22Rv1 (cell line): ENCODE results near the gene UNC5B.

Experiments used
- H3K27ac ChIP-seq: fragments of 450-650 bp; 2 replicates; pipeline ENCODE4 v1.5.1; 2017
- ZFX ChIP-seq: fragments of 450-650 bp; IDR thresholded peaks from 2 replicates; pipeline ENCODE4 v1.6.1; 2017; ENCODE audit warnings: antibody characterized with exemption, borderline replicate concordance
- TF ChIP-seq, protein P1 (sequence below): fragments of 450-650 bp; IDR thresholded peaks from 2 replicates; pipeline ENCODE4 v1.5.1; 2017; ENCODE audit warnings: mild to moderate bottlenecking

The UNC5B gene

DNA sequence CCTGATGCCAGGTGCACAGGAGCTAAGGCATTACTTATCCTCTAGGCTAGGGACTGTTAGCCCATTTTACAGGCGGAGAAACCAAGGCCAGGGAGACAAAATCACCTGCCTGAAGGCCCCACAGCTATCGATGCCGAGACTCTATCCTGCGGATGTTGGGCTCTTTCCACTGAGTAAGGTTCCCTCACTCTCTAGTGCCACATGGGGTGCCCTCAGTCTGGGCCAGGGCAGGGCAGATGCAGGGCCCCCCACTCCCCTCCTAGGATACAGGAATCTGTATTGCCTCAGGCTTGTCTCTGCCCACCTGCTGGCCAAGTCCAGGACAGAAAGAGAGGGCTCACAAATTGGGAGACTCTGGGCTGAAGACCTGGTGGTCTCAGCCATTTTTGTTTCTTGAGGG is 45.7 kb downstream of the UNC5B start:
- H3K27ac ChIP-seq: no peak overlapping the region
- no peak for TF ChIP-seq ZFX
- TF ChIP-seq, protein P1, sequence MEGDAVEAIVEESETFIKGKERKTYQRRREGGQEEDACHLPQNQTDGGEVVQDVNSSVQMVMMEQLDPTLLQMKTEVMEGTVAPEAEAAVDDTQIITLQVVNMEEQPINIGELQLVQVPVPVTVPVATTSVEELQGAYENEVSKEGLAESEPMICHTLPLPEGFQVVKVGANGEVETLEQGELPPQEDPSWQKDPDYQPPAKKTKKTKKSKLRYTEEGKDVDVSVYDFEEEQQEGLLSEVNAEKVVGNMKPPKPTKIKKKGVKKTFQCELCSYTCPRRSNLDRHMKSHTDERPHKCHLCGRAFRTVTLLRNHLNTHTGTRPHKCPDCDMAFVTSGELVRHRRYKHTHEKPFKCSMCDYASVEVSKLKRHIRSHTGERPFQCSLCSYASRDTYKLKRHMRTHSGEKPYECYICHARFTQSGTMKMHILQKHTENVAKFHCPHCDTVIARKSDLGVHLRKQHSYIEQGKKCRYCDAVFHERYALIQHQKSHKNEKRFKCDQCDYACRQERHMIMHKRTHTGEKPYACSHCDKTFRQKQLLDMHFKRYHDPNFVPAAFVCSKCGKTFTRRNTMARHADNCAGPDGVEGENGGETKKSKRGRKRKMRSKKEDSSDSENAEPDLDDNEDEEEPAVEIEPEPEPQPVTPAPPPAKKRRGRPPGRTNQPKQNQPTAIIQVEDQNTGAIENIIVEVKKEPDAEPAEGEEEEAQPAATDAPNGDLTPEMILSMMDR: no peak

DNA sequence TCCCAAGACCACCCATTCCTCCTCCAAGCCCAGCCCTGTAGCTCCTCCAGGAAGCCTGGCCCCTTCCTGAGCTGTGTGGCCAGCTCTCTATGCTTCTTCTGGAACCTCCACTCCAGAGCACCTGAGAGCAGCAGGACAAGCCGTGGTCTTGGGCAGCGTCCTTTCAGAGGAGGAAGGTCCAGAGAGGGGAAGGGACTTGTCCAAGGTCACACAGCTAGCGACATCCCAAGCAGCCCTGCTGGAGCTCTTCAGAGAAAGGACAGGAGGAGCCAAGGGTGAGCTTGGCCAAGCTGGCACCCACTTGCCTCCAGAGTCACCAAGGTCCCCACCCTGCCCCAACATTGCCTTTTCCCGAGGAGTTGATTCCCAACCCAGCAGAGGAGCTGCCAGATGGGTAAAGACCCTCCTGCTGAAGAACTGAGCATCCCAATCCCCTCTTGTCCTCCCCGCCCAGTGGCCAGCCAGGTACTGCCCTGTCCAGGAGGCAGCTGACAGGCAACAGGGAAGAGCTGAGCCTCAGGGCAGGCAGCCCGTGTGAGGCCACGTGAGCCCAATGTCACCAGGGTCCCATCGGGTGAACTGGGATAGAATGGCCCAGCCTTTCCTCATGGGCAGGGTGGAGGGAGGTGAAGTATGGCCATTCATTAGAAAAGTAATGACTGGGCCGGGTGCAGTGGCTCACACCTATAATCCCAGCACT is 46.2 kb downstream of the UNC5B start:
- TF ChIP-seq ZFX: no peak
- TF ChIP-seq, protein P1: no peak
- H3K27ac ChIP-seq: no peak overlapping the region

DNA sequence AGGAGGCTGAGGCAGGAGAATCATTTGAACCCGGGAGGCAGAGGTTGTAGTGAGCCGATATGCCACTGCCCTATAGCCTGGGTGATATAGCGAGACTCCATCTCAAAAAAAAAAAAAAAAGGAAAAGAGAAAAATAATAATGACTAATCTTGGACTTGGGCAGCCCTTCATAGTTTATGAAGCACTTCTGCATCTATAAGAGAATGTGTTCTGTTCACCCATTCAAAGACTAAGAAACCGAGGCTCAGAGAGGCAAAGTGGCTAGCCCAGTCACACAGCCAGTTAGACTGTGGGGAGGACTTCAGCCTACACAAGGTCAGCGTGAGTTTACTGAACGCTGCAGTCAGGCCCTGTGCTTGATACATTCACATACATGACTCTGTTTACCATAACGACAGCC is 46.9 kb downstream of the UNC5B start:
- TF ChIP-seq ZFX: no peak
- TF ChIP-seq, protein P1: no peak
- H3K27ac ChIP-seq: no peak overlapping the region

DNA sequence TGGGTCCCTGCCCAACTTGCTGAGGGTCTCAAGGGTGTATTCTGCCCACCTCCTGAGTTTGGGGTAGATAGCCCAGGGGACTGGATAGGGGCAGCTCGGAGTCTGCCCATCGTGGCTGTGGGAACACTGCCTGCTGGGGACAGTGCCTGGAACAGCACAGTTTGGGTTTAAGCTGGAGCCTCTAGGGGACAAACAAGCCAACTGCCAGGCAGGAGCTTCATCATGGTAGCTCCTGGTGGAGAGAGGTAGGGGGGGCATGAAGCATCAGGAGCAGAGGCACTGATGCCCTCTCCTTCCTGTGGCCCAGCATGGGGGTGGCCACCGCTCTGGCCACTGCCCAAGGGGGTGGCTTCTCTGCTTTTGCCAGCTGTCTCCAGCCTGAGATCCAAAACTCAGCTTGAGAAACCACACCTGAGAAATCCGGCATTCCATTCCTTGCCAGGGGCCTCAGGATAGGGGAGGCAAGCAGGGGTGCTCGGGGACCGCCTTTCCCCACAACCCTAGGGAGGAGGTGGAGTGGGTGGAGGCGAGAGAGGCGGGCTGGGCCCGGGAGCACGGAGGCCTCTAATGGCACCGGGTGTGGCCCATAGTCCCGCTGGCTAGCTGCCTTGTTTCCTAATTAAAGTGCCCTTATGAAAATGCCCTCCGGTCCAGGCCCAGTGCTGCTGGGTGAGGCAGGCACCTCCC is 47.6 kb downstream of the UNC5B start:
- H3K27ac ChIP-seq: no peak overlapping the region
- TF ChIP-seq ZFX: no peak
- TF ChIP-seq, protein P1: no peak

DNA sequence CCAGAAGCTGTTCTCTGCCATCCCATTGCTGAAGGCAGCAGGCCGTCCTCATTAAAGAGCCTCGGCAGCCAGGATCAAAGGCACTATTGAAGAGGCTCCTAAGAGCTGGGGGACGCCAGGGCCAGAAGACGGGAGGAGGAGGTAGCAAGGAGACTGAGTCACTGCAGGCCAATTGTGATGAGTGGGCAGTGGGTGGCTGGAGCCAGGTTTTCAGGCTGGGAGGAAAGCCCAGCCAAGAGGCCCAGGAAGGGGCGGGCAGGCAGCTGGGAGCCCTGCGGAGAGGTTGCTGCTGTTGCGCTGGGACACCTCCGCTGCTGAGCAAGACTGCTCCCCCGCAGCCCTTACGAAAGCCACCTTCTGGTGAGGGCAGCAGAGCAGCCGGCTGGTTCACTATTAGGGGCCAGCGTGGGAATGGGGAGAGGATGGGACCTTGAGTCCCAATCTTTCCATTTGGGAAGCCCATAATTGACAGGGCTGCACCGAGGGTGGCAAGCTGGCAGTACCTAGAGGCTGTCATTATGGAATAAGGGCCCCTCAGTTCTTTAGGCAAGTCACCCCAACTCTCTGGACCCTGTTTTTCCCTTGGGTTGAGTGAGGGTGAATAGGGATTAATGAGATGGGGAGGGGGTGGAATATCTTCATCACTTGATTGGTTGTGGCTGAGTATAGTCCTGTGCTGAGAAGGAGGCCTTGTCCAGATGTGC is 48.4 kb downstream of the UNC5B start:
- H3K27ac ChIP-seq: no peak overlapping the region
- no peak for TF ChIP-seq ZFX
- TF ChIP-seq, protein P1: no peak

DNA sequence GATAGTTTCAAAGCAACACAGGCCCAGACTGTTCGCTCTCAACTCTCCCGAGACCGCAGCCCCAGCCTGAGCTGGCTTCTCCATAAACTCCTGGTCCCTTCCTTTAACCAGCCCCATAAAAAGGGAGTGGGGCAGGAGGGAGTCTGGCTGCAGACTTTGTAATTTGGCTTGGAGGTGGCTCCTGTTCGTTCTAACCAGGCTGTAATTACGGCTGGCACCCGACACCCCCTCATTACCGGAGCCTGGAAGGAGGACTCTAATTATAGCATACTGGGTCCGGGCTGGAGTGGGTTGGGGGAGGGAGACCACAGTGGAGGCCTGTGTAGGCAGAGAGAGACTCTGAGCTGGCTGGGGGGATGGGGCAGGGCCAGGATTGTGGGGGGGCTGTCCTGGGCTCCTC is 49.7 kb downstream of the UNC5B start:
- TF ChIP-seq ZFX: no peak
- TF ChIP-seq, protein P1: no peak
- no peak overlapping the region for H3K27ac ChIP-seq

DNA sequence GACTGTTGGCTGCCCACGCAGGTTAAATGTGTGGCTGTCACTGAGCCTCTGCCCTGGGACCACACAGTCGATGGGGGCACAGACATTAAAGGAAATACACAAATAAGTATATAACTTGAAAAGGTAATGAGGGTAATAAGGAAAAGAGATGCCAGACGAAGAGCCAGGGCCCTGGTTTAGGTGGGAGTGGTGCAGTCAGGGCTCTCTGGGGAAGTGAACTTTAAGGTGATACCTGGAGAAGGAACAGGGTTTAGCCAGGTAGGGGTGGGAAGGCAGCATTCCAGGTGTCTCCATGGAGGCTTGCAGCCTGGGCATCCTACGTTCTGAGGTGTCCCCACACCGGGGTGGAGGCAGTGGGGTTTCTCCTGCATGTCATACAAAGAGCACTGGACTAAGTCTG is 50.4 kb downstream of the UNC5B start:
- H3K27ac ChIP-seq: no peak overlapping the region
- TF ChIP-seq ZFX: no peak
- TF ChIP-seq, protein P1: no peak
